ENCODE results near the gene LANCL3.

GRCh38 chrX:37697169-37697760, 125.8 kb downstream of the LANCL3 start:
- TF ChIP-seq EZH2 (IDR thresholded peaks at IDR 0.05; ENCODE audit: borderline replicate concordance, low read depth, low read length, poor library complexity, severe bottlenecking), result no peak
- no peak for TF ChIP-seq CTCF (conservative IDR thresholded peaks at IDR 0.05; ENCODE audit: low read depth, low read length)
